Fibroblast of the conjunctiva (primary cell): Measurements from ENCODE around the gene SLC35E3.
"Not testable (repeated sequence)": the region's sequence is repeated elsewhere in the genome, so short reads cannot be mapped to it uniquely, and the experiment has no call there.

Experiments
- DNase-seq: peaks from one replicate; pipeline ENCODE4 v3.0.0-alpha.2; 2010; ENCODE audit warnings: low read depth

The SLC35E3 gene

DNA sequence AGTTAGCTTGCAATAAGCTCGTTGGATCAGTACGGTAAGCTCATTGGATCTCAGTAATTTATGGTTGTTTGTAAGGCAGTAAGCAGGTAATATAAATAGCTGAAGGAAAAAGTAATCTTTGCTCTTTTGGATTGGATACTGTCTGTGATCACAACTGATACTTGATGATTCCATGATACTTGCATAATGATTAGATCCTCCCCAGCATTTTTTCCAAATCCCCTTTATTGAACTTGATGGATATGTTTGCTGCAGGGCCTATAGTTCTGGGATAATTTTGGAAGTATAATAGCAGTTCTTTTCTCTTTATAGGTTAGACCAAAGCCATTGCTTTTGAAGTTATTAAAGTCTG is 67.2 kb downstream of the SLC35E3 start:
- no peak for DNase-seq

GRCh38 chr12:68814490-68815231 is 68.7 kb downstream of the SLC35E3 start:
- DNase-seq: no peak

DNA sequence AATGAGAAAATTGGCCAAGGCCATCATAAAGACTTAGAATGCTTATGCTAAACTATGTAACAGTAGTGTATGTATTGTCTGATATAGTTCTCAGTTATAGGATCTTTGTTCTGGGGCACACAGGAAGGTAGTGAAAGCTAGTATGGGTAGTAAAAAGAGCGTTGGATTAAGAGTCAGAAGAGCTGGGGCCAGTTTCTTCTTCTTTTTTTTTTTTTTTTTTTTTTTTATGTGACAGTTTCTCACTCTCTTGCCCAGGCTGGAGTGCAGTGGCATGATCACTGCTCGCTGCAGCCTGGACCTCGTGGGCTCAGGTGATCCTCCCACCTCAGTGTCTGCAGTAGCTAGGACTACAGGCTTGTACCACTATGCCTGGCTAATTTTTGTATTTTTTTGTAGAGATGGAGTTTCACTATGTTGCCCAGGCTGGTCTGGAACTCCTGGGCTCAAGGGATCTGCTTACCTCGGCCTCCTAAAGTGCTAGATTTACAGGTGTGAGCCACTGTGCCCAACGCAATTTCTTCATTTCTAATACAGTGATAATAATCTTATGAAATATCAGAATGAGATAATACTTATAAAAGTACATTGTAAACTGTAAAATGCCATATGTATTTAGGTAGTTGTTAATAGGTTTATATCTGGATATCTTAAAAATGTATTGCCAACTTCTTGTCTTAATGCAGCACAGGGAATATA is 69.4 kb downstream of the SLC35E3 start:
- no peak for DNase-seq

GRCh38 chr12:68815928-68816800 is 70.2 kb downstream of the SLC35E3 start:
- DNase-seq: no peak

GRCh38 chr12:68819481-68819880 is 73.5 kb downstream of the SLC35E3 start:
- not testable (repeated sequence) for DNase-seq

DNA sequence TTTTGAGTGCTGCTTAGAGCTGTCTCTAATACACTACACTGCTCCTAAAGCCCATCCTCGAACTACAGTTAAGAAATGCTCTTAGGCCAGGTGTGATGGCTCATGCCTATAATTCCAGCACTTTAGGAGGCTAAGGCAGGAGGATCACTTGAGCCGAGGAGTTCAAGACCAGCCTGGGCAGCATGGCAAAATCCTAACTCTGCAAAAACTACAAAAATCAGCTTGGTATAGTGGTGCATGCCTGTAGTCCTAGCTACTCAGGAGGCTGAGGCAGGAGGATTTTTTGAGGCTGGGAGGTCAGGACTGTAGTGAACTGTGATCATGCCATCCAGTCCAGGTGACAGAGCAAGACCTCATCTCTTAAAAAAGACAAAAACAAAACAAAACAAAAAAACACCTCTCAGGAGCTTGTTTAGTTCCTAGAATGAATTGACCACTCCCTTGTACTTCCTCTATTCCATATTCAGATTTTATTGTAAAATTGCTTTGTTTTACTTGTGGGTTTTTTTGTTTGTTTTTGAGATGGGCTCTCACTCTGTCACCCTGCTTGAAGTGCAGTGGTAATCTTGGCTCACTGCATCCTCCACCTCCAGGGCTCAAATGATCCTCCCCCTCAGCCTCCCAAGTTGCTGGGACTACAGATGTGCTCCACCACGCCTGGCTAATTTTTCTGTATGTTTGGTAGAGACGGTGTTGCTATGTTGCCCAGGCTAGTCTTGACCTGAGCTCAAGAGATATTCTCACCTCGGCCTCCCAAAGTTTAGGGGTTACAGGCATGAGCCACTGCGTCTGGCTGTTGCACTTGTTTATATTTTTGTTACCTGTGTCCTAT is 75.6 kb downstream of the SLC35E3 start:
- no peak for DNase-seq

- no peak for DNase-seq
Measured at GRCh38 chr12:68823696-68824095, 77.7 kb downstream of the SLC35E3 start.

GRCh38 chr12:68824131-68824530 is 78.2 kb downstream of the SLC35E3 start:
- DNase-seq: no peak

- DNase-seq: no peak
Measured at GRCh38 chr12:68824597-68825250, 78.7 kb downstream of the SLC35E3 start.

- DNase-seq: no peak
Measured at GRCh38 chr12:68825569-68826217, 79.7 kb downstream of the SLC35E3 start.

DNA sequence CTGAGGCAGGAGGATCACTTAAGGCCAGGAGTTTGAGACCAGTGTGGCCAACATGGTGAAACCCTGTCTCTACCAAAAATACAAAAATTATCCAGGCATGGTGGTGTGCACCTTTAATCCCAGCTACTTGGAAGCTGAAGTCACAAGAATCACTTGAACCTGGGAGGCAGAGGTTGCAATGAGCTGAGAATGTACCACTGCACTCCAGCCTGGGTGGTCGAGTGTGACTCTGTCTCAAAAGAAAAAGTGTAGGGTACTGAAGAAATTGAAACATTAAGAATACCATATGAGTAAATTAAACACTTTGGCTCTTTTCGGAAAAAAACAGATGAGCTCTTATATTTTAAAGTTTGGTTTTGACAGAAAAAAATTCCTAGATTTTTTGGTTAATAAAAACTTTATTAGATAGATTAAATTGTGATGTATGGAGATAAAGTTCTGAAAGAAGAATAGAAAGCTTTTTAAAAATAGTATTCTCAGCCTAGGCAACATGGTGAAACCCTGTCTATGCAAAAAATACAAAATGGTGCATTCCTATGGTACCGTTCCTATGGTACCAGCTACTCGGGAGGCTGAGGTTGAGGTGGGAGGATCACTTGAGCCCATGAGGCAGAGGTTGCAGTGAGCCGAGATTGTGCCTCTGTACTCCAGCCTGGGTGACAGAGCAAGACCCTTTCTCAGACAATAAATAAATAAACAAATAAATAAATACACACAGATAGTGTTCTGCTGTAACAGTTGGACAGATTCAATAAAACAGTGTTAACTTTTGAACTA is 82.1 kb downstream of the SLC35E3 start:
- DNase-seq: no peak

DNA sequence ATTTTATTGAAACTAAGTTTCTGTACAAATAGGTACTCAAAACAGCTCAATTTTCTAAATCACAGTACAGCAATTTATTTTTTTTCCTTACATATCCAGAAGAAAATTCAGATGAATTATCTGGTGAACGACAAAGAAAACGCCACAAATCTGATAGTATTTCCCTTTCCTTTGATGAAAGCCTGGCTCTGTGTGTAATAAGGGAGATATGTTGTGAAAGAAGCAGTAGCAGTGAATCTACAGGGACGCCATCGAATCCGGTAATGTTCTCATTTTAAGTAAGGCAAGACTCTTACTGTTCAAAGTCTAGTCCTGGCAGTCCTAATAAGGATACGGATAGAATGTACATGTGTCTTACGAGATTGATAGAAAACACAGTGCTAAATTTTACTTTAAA is 82.7 kb downstream of the SLC35E3 start:
- DNase-seq: no peak
